ENCODE data around the gene AKIRIN1. TPM values are rescaled to one million over a fixed set of nuclear protein-coding genes. Genes with fewer than 3 reads are reported as not detected.
"Not testable (repeated sequence)": the region's sequence is repeated elsewhere in the genome, so short reads cannot be mapped to it uniquely, and the experiment has no call there.

Gene AKIRIN1
- total RNA-seq, 1 donor from 2014 or later = 130 TPM

DNA sequence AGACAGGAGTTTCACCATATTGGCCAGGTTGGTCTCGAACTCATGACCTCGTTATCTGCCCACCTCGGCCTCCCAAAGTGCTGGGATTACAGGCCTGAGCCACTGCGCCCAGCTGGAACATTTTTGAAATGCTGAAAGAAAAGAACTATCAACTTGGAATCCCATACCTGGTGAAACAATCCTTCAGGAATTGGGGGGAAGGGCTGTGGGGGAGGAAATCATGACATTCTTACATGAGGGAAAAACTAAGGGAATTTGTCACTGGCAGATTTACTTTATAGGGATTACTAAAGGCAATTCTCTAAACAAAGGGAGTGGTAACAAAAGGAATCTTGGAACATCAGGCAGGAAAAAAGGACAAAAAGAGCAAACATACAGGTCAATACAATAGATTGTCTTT lies 60.9 kb downstream of the AKIRIN1 start:
- no peak overlapping the region for H3K9ac ChIP-seq
- no peaks in the 10 kb centered on the region for H4K20me1 ChIP-seq (ENCODE audit: low read depth)
- H3K36me3 ChIP-seq = no peaks in the 10 kb centered on the region
- no peaks in the 10 kb centered on the region for H3K9me3 ChIP-seq (ENCODE audit: low read depth)
- H3K79me2 ChIP-seq (ENCODE audit: low read depth) = no peaks in the 10 kb centered on the region
- no peak overlapping the region for H3K4me2 ChIP-seq
- DNase-seq (ENCODE audit: low spot score) = peak; percentile 40
- TF ChIP-seq, protein P1, sequence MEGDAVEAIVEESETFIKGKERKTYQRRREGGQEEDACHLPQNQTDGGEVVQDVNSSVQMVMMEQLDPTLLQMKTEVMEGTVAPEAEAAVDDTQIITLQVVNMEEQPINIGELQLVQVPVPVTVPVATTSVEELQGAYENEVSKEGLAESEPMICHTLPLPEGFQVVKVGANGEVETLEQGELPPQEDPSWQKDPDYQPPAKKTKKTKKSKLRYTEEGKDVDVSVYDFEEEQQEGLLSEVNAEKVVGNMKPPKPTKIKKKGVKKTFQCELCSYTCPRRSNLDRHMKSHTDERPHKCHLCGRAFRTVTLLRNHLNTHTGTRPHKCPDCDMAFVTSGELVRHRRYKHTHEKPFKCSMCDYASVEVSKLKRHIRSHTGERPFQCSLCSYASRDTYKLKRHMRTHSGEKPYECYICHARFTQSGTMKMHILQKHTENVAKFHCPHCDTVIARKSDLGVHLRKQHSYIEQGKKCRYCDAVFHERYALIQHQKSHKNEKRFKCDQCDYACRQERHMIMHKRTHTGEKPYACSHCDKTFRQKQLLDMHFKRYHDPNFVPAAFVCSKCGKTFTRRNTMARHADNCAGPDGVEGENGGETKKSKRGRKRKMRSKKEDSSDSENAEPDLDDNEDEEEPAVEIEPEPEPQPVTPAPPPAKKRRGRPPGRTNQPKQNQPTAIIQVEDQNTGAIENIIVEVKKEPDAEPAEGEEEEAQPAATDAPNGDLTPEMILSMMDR (IDR thresholded peaks at IDR 0.05) = no peak
- no peak for TF ChIP-seq EZH2 (IDR thresholded peaks at IDR 0.05)
- no peak for TF ChIP-seq EZH2phosphoT487 (IDR thresholded peaks at IDR 0.05)
- Mint-ChIP-seq H3K9me3 (no peaks in the 10 kb centered on the region), H3K4me1 (peaks cover 12% of the 10 kb centered on the region), H3K36me3 (peaks cover 10% of the 10 kb centered on the region), H3K4me3 (no peak overlapping the region), H3K27me3 (ENCODE audit: insufficient read depth, low read depth) (peaks cover 3% of the 10 kb centered on the region), H3K27ac (no peak overlapping the region)
- H3K4me3 ChIP-seq = no peak overlapping the region
- H3F3A ChIP-seq (ENCODE audit: low read depth) = peaks cover 34% of the 10 kb centered on the region
- peak overlapping the region; percentile 42 for H3K27ac ChIP-seq
- no peaks in the 10 kb centered on the region for H3K27me3 ChIP-seq
- peaks cover 19% of the 10 kb centered on the region for H3K4me1 ChIP-seq
- no peak overlapping the region for H2AFZ ChIP-seq (replicated peaks)

DNA sequence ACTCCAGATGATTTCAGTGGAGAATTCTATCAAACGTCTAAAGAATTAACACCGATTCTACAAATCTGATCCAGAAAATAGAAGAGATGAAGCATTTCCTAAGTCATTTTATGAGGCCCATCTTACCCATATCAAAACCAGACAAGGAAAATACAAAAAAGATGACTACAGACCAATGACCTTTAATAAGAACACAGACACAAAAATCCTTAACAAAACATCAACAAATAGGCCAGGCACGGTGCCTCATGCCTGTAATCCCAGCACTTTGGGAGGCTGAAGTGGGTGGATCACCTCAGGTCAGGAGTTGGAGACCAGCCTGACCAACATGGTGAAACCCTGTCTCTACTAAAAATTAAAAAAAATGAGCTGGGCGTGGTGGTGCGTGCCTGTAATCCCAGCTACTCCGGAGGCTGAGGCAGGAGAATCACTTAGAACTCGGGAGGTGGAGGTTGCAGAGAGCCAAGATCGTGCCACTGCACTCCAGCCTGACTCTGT lies 64.2 kb downstream of the AKIRIN1 start:
- not testable (repeated sequence) for H3K4me2 ChIP-seq; H3K79me2 ChIP-seq (ENCODE audit: low read depth); H3K27me3 Mint-ChIP-seq (ENCODE audit: insufficient read depth, low read depth); H3K4me3 Mint-ChIP-seq; H3K27ac Mint-ChIP-seq; H3K36me3 ChIP-seq; H2AFZ ChIP-seq (replicated peaks); H4K20me1 ChIP-seq (ENCODE audit: low read depth); H3K9me3 ChIP-seq (ENCODE audit: low read depth); H3K4me3 ChIP-seq; H3K9ac ChIP-seq; H3K9me3 Mint-ChIP-seq; H3K27me3 ChIP-seq; H3K36me3 Mint-ChIP-seq; DNase-seq (ENCODE audit: low spot score); H3K4me1 Mint-ChIP-seq; H3K27ac ChIP-seq
- peaks cover 29% of the 10 kb centered on the region for H3F3A ChIP-seq (ENCODE audit: low read depth)
- H3K4me1 ChIP-seq = peaks cover 12% of the 10 kb centered on the region

Small RNA genes within 50 kb of the gene (small RNA-seq; reads per million reads assigned to genes)
- not detected for gene RF00019

Other genes with a start within 250 kb of the AKIRIN1 start
- 6.5 and 11.4 TPM in 2 replicates for gene RRAGC, start 131.5 kb upstream of the AKIRIN1 start, total RNA-seq (ENCODE audit: low replicate concordance)
- gene MYCBP, start 117.9 kb upstream of the AKIRIN1 start, total RNA-seq (ENCODE audit: low replicate concordance) = 32.7 and 36.5 TPM in 2 replicates
- gene GJA9, start 109.7 kb upstream of the AKIRIN1 start, total RNA-seq (ENCODE audit: low replicate concordance) = not detected in 2 replicates
- 1.1 TPM in 1 of 2 replicates, not detected in the other for gene RHBDL2, start 49.4 kb upstream of the AKIRIN1 start, total RNA-seq (ENCODE audit: low replicate concordance)
- 414 and 738 TPM in 2 replicates for gene NDUFS5, start 35.1 kb downstream of the AKIRIN1 start, total RNA-seq (ENCODE audit: low replicate concordance)
- gene MACF1, start 213.4 kb downstream of the AKIRIN1 start, total RNA-seq (ENCODE audit: low replicate concordance) = 203 and 222 TPM in 2 replicates

Measured in neural progenitor cell (in vitro differentiated cells).